GM18909 (cell line): Measurements from ENCODE around the gene ZNF70.

Experiments used
- ATAC-seq: cut with Tn5 transposase; IDR thresholded peaks from one replicate; pipeline ENCODE4 v1.9.1; 2021; ENCODE audit warnings: mild to moderate bottlenecking; ENCODE audit not compliant: unreplicated experiment, poor library complexity

Gene ZNF70

DNA sequence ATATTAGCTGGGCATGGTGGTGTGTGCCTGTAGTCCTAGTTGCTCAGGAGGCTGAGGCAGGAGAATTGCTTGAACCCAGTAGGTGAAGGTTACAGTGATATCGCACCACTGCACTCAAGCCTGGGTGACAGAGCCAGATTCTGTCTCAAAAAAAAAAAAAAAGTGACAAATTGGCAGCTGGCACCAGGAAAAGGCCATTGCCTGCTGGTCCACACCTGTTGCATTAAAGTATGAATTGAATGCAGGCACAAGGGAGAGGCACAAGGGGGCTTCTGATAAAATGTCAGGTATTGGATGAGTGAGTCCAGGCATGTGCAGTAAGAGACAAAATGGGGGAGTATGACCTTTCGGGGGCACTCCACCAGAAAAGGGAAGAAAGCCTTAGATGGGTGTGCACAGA is 28.2 kb downstream of the ZNF70 start:
- ATAC-seq = no peak

DNA sequence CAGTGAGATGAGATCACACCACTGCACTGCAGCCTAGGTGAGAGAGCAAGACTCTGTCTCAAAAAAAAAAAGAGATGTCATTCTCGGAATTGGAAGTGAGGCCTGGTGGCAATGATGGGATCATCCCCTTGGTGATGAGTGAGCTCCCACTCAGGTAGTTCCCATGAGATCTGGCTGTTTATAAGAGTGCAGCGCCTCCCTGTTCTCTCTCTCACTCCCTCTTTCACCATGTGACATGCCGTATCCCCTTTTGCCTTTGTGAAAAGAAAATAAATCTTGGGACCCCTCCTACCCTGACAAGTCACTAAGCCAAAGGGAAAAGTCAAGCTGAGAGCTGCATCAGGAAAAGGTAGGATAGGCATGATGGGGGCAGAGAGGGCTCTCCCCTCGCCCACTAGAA is 28.8 kb downstream of the ZNF70 start:
- ATAC-seq = no peak

DNA sequence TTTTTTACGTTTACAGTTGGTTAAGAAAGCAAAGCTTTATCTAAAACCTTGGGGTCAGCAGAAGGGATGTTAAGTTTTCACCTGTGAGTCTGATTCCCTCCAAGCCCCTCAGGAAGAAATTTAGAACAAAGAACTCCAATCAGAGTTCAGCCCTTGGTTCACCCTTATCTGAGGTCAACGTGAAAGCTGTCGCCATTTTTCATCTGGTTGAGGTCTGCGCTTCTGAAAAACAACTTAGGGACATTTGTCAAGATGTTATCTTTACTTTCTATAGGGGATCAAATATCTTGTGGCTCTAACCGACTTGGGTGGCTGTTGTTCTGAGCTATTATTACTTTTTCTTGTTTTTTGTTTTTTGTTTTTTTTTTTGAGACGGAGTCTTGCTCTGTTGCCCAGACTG is 30.1 kb downstream of the ZNF70 start:
- ATAC-seq = no peak

- ATAC-seq = no peak
These were observed 32.3 kb downstream of the ZNF70 start for GRCh38 chr22:23718371-23719165.

DNA sequence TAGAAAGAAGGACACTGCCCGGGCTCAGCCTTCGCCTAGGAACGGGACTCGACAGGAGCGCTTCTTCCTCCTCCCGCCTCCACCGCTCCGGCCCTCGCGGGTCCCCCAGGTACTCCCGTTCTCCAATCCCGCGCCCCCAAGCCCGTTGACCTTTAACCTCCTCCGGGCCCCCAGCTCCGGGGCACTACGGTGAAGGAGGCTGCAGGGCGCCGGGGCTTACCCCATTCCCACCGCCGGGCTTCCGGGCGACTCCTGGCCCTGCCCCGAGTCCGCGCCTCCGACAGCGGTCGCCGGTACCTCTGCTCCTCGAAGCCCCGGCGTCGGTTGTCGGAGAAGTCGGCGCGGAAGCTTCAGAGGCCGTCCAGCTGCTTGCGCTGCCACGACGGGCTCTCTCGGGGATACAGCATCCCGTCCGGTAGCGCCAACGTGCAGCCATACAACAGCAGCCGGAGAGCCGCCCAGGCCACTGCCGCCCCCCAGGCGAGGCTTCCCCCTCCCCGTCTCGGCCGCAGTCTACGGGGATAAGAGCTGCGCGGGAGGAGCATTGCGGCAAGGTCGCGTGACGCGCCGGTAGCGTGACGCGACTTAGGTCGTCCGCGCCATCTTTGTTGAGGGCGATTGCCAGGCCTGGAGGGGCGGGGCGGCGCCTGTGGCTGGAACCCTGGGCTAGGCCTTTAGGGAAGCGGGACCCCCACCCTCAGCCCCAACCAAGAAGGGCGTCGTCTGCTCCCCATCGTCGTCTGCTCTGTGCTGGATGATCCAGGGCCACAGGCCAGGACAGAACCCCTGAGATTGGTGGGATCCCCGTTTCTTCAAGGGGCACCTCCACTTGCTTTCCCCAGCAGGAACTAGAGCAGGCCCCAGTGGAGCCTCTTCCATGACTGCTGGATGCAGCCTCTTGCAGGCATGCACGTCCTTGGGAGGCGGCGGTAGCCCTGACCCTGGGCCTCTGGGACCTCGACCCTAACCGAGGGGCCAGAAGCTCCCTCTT is 33.8 kb downstream of the ZNF70 start:
- peak; percentile 79 for ATAC-seq

- no peak for ATAC-seq
These were observed 35.0 kb downstream of the ZNF70 start for GRCh38 chr22:23715806-23716375.

DNA sequence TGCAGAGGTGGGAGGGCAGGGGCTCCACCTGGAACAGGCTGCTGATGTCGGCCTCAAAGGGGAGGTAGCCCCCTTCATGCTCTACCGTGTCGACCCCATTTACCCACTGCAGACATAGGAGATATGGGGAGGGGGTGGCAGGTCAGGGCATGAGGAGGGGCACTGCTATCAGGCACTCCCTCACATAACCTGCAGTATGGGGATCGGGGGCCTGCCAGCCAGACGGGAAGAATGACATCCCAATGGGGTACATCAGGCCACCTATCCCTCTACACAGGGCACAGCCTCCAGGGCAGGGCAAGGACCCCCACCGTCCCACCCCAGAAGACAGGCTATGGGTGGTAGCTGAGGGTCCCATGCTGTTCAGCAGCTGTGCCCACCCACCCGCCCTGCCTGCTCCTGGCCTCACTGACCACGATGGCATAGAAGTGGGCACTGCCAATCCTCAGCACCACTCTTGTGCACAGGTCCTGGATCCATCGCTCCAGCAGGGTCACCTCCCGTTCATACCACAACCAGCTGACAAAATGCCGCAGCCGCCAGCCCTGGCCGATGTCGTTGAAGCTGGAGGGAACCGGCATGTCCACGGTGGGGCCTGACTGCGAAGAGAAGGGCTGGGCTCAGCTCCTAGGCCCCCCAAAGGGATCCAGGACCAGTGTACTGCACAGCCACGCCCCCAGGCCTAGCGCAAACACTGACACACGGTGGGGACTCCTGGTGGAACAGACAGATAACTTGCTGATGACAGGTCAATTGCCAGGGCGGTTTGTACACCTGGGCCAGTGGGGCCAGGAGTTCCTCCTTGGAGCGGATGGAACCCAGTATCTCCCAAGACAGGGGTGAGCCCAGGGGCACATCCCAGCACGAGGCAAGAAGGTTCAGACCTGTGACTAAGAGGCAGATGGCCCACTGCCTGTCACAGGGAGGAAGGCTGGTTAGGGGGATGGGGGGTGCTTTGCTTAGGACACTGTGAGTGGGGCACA is 36.0 kb downstream of the ZNF70 start:
- ATAC-seq = no peak

- no peak for ATAC-seq
These were observed 37.0 kb downstream of the ZNF70 start for GRCh38 chr22:23713696-23714595.

DNA sequence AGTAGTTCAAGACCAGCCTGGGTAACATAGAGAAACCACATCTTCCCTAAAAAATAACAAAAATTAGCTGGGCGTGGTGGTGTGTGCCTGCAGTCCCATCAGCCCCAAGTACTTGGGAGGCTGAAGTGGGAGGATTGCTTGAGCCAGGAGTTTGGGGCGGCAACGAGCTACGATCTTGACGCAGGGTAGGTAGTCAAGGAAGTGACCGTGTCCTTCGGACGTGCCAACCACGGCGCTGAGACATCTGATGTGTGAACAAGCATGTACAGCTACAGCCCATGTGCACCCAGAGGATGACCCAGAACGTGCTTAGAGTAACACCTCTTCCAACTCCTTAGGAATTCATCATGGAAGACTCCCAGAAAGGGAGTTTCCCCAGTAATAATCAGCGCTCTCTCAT is 38.7 kb downstream of the ZNF70 start:
- no peak for ATAC-seq

DNA sequence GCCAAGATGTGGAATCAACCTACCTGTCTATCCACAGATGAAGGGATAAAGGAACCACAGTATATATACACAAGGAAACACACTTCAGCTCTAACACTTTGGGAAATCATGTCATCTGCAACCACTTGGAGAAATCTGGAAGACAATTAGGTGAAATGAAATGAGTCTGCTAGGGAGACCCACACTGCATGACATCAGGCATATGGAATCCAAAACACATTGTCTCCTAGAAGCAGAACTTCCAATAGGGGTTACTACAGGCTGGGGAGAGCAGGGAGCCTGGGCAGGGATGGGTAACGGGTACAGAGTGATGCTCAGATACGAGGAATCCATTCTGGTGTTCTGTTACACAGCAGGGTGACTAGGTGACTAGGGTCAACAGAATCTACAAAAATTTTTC is 41.8 kb downstream of the ZNF70 start:
- ATAC-seq = no peak

- no peak for ATAC-seq
These were observed 42.6 kb downstream of the ZNF70 start for GRCh38 chr22:23708270-23708669.

- ATAC-seq = no peak
These were observed 45.6 kb downstream of the ZNF70 start for GRCh38 chr22:23705358-23705757.

- no peak for ATAC-seq
These were observed 46.1 kb downstream of the ZNF70 start for GRCh38 chr22:23704829-23705228.

GRCh38 chr22:23704062-23704461 is 46.9 kb downstream of the ZNF70 start:
- no peak for ATAC-seq

DNA sequence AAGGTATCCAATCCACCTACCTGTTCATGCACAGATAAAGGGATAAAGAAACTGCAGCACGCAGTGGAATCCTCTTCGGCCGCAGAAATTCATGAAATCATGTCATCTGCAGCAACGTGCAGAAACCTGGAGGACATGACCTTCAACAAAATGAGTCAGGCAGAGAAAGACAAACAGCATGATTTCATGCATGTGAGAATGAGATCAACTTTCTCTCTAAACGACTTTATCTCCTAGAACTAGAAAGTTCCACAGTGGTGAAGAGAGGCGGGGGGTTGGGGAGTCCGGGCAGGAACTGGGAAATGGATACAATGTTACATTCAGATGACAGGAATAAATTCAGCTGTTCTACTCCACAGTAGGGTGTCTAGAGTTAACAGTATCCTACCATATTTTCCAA is 50.2 kb downstream of the ZNF70 start:
- no peak for ATAC-seq

DNA sequence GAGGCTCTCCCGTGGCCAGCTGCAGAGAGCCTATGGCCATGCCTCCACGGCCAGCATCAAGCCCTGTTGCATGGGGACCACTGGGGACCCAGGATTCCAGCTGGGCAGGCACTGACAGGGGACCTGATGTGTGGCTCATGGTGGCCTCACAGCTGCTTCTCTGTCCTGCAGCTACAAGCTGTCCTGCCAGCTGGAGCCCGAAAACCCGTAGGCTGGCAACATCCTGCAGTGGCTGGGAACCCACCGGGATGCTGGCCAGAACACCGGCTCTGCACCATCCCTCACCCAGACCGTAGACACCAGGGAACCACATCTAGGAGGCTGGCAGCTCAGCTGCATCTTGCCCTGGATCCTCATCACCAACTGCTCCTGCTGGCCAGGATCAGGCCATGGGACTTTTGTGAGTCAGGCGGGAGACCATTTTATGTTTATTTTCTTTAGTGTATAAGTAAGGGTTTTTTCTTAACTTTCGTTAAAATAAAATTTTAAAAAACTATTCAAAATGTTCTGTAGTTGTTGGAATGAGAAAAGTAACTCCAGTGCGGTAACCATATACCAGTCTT is 52.2 kb downstream of the ZNF70 start:
- ATAC-seq = no peak

DNA sequence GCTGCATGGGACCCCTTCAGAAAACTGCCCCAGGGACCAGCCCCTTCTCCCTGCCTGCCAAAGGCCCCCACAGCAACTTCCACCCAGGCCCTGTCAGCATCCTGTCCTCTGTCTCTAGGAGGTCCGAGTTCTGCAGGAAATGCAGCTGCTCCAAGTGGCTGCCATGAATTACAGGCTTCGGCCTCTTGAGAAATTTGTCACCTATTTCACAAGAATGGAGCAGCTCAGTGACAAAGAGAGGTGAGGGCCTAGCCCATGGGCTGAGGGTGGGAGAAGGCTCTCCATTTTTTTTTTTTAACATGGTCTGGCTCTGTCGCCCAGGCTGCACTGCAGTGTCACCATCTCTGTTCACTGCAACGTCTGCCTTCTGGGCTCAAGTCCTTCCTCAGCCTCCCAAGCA is 52.8 kb downstream of the ZNF70 start:
- no peak for ATAC-seq
